Gastroesophageal sphincter (tissue), 4 donors: ENCODE results near the gene TMCO2. TPM values are rescaled to one million over a fixed set of nuclear protein-coding genes. Genes with fewer than 3 reads are reported as not detected.
A peak's percentile ranks its signal among the peaks of the same experiment; 100 is the strongest.

Source experiments
- ATAC-seq: fragments of 150-250 bp; one replicate; pipeline ENCODE4 v1.9.1; 2016; ENCODE audit warnings: mild to moderate bottlenecking, moderate library complexity
- H3K27ac ChIP-seq, 4 donors: fragments of 200-600 bp; sonication (generic) in 3 of 4; 1 replicate in 3 of 4; 2 replicates in 1 of 4; pipeline ENCODE4 v1.5.1; 2016 to 2019
- H3K27me3 ChIP-seq: fragments of 200-600 bp; sonication (generic); one replicate; pipeline ENCODE4 v1.5.1; 2019
- H3K36me3 ChIP-seq, 2 donors: fragments of 200-600 bp; sonication (generic); one replicate each; pipeline ENCODE4 v1.5.1; 2019; ENCODE audit warnings: control low read depth in 1 of 2
- H3K4me1 ChIP-seq, 3 donors: fragments of 200-600 bp; sonication (generic); 1 replicate in 2 of 3; 2 replicates in 1 of 3; pipeline ENCODE4 v1.5.1; 2016 to 2019; ENCODE audit warnings: control low read depth in 2 of 3
- H3K4me3 ChIP-seq, 2 donors: fragments of 200-600 bp; sonication (generic); one replicate each; pipeline ENCODE4 v1.5.1; 2019; ENCODE audit warnings: mild to moderate bottlenecking in 1 of 2, moderate library complexity in 1 of 2
- H3K9me3 ChIP-seq, 3 donors: fragments of 200-600 bp; sonication (generic); one replicate each; pipeline ENCODE4 v1.5.1; 2017 to 2019; ENCODE audit warnings: control low read depth in 2 of 3
- CTCF ChIP-seq, 4 experiments: fragments of 200-600 bp in 2 of 4; fragments of 450-650 bp in 2 of 4; sonication (generic) in 1 of 4; IDR thresholded peaks; one replicate each; pipeline ENCODE4 v1.5.1; 2017 to 2019; ENCODE audit warnings: antibody characterized with exemption in 4 of 4, mild to moderate bottlenecking in 2 of 4, moderate library complexity in 2 of 4
- EP300 ChIP-seq: sonication (generic); formaldehyde crosslinking; IDR thresholded peaks from one replicate; pipeline ENCODE4 v1.6.1; 2017; ENCODE audit warnings: antibody characterized with exemption, mild to moderate bottlenecking
- POLR2A ChIP-seq, 2 donors: fragments of 450-650 bp; IDR thresholded peaks; one replicate each; pipeline ENCODE4 v1.6.1; 2017; ENCODE audit warnings: antibody characterized with exemption in 2 of 2, mild to moderate bottlenecking in 2 of 2, moderate library complexity in 1 of 2
- POLR2AphosphoS5 ChIP-seq: sonication (generic); formaldehyde crosslinking; IDR thresholded peaks from one replicate; pipeline ENCODE4 v1.6.1; 2017; ENCODE audit warnings: antibody characterized with exemption
- whole genome bisulfite sequencing, 2 donors: methylation state at CpG; one replicate each; pipeline ENCODE4 v1.1.5; 2018; ENCODE audit warnings: low coverage in 1 of 2; 5-methylcytosine and 5-hydroxymethylcytosine counted together
- total RNA-seq, 4 donors: library from RNA; depleted of rRNA; stranded (reverse); fragments of >200 nt; gene quantifications; one replicate each; pipeline ENCODE4 v1.1.0, GENCODE V29; 2016

TMCO2 gene
- total RNA-seq, 4 donors from 2014 or later = not detected

GRCh38 chr1:40272653-40273213 lies 25.0 kb downstream of the TMCO2 start:
- no peak for ATAC-seq
- WGBS, 2 donors = 89 to 90% methylated on average over 3 of the region's 3 CpGs

GRCh38 chr1:40273547-40274166 lies 25.9 kb downstream of the TMCO2 start:
- H3K27ac ChIP-seq = no peak overlapping the region
- WGBS, 2 donors = 81 to 90% methylated on average over 3 to 4 of the region's 4 CpGs
- peaks cover 9 to 89% of the 10 kb centered on the region in 2 donors for H3K36me3 ChIP-seq
- no peak overlapping the region for H3K4me3 ChIP-seq
- no peaks in the 10 kb centered on the region for H3K9me3 ChIP-seq
- peaks cover 0 to 17% (median 0%) of the 10 kb centered on the region in 3 donors for H3K4me1 ChIP-seq
- no peaks in the 10 kb centered on the region for H3K27me3 ChIP-seq
- TF ChIP-seq POLR2AphosphoS5 (no peak), CTCF (IDR thresholded peaks at IDR 0.05) (no peak), EP300 (no peak), POLR2A (IDR thresholded peaks at IDR 0.05) (no peak)
- no peak for ATAC-seq

More at GRCh38 chr1:40272653-40273213, 25.0 kb downstream of the TMCO2 start:
- H3K9me3 ChIP-seq = no peaks in the 10 kb centered on the region
- H3K27me3 ChIP-seq = no peaks in the 10 kb centered on the region
- peaks cover 9 to 94% of the 10 kb centered on the region in 2 donors for H3K36me3 ChIP-seq
- H3K4me1 ChIP-seq = peaks cover 0 to 26% (median 2%) of the 10 kb centered on the region in 3 donors
- no peak overlapping the region for H3K4me3 ChIP-seq
- TF ChIP-seq POLR2AphosphoS5 (no peak), EP300 (no peak), CTCF (IDR thresholded peaks at IDR 0.05) (no peak), POLR2A (IDR thresholded peaks at IDR 0.05) (no peak)
- no peak overlapping the region for H3K27ac ChIP-seq

- no peak overlapping the region for H3K27ac ChIP-seq
- H3K9me3 ChIP-seq = no peaks in the 10 kb centered on the region
- H3K27me3 ChIP-seq = no peaks in the 10 kb centered on the region
- H3K4me3 ChIP-seq = no peak overlapping the region
- peaks cover 0 to 12% (median 0%) of the 10 kb centered on the region in 3 donors for H3K4me1 ChIP-seq
- TF ChIP-seq POLR2AphosphoS5 (no peak), CTCF (IDR thresholded peaks at IDR 0.05) (no peak), POLR2A (IDR thresholded peaks at IDR 0.05) (no peak), EP300 (no peak)
- WGBS, 2 donors = 84 to 85% methylated on average over 2 of the region's 2 CpGs
- no peak for ATAC-seq
- H3K36me3 ChIP-seq = peaks cover 9 to 88% of the 10 kb centered on the region in 2 donors
Measured at GRCh38 chr1:40274331-40274730, 26.6 kb downstream of the TMCO2 start.

- H3K9me3 ChIP-seq = no peaks in the 10 kb centered on the region
- no peak overlapping the region for H3K27ac ChIP-seq
- 98 to 100% methylated on average over 2 to 3 of the region's 3 CpGs for WGBS, 2 donors
- peaks cover 0 to 8% (median 0%) of the 10 kb centered on the region in 3 donors for H3K4me1 ChIP-seq
- ATAC-seq = no peak
- H3K4me3 ChIP-seq = no peak overlapping the region
- H3K27me3 ChIP-seq = no peaks in the 10 kb centered on the region
- H3K36me3 ChIP-seq = peaks cover 9 to 88% of the 10 kb centered on the region in 2 donors
- TF ChIP-seq CTCF (IDR thresholded peaks at IDR 0.05) (no peak), EP300 (no peak)
Measured at GRCh38 chr1:40276122-40276521, 28.4 kb downstream of the TMCO2 start.

GRCh38 chr1:40281853-40282252 lies 34.1 kb downstream of the TMCO2 start:
- H3K27ac ChIP-seq = peak overlapping the region in 1 of 4 donors; percentile 68
- 41 to 57% methylated on average over 2 of the region's 2 CpGs for WGBS, 2 donors
- peaks cover 0 to 69% of the 10 kb centered on the region in 2 donors for H3K36me3 ChIP-seq
- no peak overlapping the region for H3K4me3 ChIP-seq
- peaks cover 0 to 20% (median 0%) of the 10 kb centered on the region in 3 donors for H3K4me1 ChIP-seq
- no peak for ATAC-seq
- no peaks in the 10 kb centered on the region for H3K9me3 ChIP-seq
- no peaks in the 10 kb centered on the region for H3K27me3 ChIP-seq
- TF ChIP-seq EP300 = no peak
- TF ChIP-seq POLR2AphosphoS5 = no peak
- TF ChIP-seq POLR2A (IDR thresholded peaks at IDR 0.05) = no peak
